HG03571 (cell line): ENCODE results near the gene ALS2CL.

ENCODE experiments used
- ATAC-seq: cut with Tn5 transposase; IDR thresholded peaks from one replicate; pipeline ENCODE4 v1.9.1; 2021; ENCODE audit not compliant: unreplicated experiment

Gene ALS2CL

DNA sequence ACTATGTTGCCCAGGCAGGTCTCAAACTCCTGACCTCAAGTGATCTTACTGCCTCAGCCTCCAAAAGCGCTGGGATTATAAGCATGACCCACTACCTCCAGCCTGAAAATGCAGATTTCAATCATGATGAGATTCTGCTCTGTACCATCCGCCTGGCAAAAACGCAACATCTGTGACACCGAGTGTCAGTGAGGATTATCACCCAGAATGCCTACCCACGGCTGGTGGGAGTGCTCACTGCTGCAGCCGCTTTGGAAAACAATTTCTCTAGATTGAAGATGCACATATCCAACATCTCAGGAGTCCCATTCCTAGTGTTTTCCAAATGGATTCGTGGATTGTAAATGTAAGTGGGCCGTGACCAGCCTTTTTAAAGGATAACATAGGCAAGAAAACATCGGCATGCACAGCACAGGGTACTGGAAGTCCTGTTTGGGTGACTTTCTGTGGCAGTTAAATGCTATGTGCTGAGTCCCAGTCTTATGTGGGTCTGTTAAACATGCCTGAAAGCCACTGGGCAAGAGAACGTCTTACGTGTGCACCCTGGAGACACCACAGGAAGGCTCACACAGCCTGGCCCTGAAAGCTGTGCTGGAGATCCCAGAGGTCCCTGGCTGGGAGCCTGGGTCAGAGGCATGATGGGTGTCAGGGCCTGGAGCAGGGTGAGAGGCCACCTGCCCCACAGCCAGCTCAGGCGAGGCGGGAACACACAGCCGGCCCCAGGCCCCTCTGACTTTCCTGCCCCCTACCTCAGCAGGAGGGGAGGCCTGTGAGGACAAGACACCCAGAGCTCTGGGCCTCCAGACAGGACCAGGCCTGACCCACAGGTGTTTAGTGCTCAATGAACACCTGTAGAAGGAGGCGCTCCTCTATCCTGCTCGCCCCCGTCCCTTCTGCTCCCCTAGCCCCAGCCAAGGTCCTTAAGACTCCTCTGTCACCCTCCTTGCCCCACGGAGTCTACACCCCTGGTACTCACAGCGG, 23.3 kb upstream of the ALS2CL start:
- ATAC-seq = no peak

DNA sequence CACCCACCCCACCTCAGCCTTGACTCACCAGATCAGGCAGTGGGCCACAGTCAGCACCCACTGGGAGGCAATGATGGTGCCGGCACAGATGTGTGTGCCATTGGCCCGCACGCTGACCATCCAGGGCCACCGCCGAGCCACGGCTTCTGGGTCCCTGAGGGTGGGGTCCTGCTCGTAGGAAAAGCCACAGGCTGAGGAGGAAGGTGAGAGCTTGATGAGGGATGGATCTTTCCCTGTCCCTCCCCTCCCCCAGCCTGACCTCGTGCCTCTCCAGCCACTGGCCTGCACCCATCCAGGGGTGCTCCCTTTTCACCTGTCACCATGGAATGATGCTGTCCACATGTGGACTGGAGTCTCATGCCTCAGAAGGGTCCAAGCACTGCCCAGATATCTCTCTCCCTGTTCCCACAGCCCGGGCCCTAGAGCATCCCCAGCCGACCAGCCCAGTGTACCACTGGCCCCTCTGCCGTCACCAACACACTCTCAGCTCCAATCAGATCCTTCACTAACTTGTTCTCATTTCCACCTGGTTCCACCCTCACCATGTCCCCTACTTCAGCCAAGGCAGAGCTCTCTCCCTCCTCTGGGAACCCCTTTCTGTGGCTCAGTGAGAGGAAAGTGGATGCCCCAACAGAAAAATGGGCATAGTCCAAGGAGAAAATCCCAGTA, 22.2 kb upstream of the ALS2CL start:
- ATAC-seq = no peak

DNA sequence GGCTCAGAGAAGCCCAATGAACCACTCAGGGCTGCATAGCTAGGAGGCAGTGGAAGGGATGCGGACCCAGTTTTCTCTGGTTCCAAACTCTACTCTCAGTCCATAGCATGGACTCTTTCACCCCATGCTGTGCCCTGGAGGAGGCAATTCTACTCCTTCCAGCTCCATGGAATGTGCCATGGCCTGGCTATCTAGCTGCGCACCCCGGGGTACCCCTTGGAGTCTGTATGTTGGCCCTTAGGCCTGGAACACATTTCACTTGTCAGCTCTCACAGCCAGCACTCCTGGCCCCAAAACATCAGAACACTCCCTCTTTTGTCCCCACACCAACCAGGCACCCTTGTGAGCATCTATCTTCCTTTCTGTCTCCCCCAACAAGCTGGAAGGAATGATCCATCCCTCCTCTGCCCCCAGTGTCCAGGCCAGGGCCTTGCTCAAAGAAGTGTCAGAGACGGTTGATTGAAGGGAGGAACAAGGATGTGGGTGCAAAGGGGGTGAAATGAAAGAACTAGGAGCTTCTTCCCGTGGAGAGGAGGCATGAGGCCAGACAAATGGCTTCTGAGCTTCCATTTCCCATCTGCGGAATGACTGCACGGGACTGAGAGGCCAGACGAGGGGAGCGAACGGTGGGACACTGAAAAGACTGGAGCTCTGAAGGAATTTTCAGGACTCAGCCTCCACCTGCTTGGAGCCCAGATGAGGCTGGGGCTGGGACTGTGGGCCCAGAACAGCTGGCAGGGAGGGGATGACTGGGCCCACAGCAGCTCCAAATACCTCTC, 21.4 kb upstream of the ALS2CL start:
- no peak for ATAC-seq

GRCh38 chr3:46713898-46714552, 20.5 kb upstream of the ALS2CL start:
- no peak for ATAC-seq

GRCh38 chr3:46713050-46713897, 19.8 kb upstream of the ALS2CL start:
- no peak for ATAC-seq

DNA sequence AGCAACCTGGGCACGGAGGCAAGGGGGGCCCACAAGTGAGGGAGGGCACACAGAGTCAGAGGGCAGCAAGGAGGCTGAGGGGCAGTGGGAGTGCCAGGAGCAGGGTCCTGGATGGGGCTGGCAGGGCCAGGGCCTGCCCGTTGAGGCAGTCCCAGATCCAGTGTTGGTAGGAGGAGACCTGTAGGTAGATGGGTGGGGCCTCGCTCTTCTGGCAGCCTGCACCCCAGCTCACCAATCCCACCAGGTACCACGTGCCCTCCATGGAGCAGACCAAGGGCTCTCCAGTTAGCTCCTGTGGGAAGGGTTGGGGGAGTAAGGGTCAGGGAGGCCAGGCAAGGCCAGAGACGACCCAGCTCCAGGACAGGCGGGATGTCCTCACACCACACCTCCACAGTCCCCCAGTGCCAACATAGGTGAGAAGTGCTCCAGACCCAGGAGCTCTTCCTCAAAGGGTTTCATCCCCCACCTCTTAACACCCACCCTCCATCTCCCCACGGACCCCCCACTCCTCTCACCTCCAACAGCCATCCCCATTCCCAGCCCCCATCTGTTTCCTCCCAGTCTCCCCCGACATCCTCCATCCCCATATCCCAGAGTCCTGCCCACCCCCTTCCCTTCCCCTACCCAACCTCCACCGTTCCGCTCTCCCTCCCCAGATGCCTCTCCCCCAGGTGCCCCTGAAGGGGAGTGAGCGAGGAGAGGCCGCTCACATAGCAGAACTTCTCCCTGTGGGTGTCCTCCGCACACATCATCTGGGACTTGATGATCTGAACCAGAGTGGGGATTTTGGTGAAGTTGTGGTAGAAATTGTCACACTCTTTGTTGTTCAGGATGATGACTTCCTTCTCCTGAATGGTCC, 18.9 kb upstream of the ALS2CL start:
- no peak for ATAC-seq

DNA sequence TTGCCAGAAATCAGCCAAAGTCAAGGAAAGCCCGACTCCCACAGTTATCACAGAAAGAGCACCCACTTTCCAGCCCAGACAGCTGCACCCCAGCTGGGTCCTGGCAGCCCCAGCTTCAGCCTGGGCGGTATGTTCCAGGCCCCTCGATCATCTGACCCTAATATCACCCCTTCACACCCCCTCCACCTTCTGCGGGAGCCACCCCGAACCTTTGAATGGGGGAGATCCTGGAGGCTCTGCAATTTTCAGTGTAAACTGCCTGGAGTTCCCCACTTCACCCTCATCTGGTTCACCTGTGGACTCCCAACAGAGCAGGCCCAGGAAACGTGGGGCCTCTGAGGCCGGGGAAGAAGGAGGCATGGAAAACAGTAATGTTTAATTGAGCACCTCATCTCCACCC, 18.3 kb upstream of the ALS2CL start:
- no peak for ATAC-seq

GRCh38 chr3:46711305-46711704, 17.8 kb upstream of the ALS2CL start:
- no peak for ATAC-seq

DNA sequence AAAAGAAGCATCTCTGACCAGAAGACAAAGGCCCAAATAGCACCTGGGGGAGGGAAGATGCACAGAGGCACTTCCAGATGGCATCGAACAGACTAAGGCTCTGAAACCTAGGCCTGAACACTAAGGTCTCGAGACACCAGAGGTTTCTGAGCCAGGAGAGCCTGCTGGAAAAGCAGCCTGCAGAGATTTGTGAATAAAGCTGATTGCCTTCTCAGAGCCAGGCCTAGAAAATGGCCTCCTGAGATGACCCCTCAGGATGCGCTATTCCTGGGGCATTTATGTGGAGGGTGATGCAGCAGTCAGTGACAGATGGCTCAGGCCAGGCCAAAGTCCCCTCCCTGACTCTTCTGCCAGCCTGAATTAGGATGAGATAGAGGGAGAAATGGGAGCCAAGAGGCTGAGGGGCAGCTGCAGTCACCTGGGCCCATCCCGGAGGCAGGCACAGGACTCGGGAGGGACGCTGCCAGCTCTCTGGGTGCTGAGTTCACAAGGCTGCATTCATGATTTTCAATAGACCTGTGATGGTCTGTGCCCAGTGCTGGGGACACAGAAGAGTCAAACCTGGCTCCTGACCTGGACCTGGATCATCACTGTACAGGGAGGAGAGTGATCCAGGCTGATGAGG, 17.3 kb upstream of the ALS2CL start:
- ATAC-seq = no peak

- no peak for ATAC-seq
These were observed 16.8 kb upstream of the ALS2CL start for GRCh38 chr3:46710229-46710628.

DNA sequence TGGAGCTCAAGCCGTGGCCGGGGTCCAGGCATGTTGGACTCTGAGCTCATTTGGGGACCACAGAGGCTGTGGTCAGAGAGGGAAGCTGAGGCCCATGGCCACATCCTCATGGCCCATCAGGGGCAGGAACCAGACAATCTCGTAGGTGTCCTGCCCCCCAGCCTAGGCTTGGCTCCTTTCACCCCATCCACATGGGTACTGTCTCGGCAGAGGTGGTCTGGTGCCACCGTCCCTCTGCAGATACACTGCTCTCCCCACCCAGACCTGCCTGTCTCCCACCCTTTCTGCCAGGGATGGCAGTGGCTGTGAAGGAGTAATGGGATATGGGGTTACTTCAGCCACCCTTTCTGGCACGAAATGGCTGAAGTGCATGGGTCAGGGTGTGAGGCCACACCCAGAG, 16.2 kb upstream of the ALS2CL start:
- no peak for ATAC-seq

DNA sequence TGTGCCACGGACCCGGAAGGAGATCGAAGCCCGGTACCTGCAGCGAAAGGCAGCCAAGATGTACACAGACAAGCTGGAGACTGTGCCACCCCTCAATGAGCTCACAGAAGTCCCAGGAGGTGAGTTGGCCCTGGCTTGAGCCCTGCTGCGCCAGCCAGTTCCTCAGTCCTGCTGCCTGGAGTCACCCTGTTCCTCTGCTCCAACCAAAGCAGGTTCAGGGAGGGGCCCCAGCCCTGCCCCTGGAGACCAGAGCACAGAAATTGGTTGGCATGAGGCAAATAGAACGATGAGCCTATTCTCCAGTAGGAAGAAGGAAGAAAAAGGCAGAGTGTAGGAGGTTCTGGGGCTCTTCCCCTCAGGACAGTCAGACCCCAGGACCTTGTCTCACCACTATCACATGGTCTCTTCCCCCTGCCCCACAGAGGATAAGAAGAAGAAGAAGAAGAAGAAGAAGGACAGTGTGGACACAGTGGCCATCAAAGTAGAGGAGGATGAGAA, 15.7 kb upstream of the ALS2CL start:
- ATAC-seq = no peak

- ATAC-seq = no peak
These were observed 15.1 kb upstream of the ALS2CL start for GRCh38 chr3:46708401-46709156.

DNA sequence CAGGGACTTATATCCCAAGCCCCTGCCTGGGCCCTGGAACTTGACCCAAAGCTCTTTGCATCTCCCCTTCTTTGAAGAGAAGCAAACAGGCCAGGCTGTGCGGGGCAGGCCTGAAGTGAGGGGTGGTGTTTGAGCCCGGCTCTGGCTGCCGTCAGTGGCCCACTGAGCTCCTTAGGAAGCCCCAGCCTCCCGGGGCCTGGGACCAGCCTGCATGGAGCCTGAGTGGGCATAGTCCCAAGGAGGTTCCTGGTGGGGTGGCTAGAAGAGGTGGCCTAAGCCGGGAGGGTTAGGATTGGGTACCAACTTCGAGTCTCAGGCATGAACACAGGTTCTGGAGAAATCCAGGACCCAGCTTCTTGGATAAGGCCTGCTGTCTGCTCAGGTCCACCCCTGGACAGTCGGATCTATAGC, 14.1 kb upstream of the ALS2CL start:
- no peak for ATAC-seq

- ATAC-seq = no peak
These were observed 13.5 kb upstream of the ALS2CL start for GRCh38 chr3:46706771-46707582.

GRCh38 chr3:46705751-46706552, 12.5 kb upstream of the ALS2CL start:
- no peak for ATAC-seq
